ENCODE measurements around the gene ADGRF1. TPM values are rescaled to one million over a fixed set of nuclear protein-coding genes. Genes with fewer than 3 reads are reported as not detected.

Gene ADGRF1
- total and polyA plus RNA-seq, 12 donors = not detected

DNA sequence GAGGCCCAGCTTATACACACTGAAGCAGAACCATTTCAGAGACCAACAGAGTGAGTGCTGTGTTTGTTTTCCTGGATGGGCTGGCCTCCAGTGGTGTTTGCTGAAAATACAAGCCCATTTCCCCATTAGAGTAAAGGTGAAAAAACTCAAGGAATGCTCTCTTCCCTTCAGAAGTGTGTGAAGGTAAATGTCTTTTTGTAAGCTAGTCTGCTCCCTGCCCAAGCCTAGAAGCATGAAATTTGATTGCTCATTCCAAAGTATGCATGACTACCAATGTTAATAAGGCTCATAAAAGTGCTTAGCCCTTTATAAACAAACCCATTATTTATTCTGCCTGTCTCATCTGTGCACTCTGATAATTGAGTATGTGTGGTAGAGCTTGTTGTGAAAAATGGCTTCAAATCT, 59.1 kb downstream of the ADGRF1 start:
- intact Hi-C loops (cut with DNase I) = loop anchor here in 3 of 10 donors (10.0 kb wide), 2 partner anchors 78 to 88 kb away; no protein-coding TSS in a partner anchor

DNA sequence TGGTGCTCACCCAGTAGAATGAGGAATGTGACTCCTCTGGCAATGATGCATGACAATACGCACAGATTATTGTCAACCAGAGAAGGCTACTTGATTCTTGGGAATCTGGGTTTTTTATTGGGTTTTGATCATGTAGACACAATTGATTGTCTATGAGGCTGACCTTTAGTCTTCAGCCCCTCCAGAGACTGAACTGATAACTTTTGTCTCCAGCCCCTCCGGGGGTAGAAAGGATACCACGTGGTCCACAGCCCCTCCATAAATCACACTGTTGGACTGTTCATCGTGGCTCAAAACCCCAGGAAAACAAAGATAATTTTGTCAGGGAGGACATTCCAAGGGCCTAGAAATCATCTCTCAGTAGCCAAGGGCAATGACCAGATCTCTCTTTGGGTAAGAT, 62.9 kb downstream of the ADGRF1 start:
- no peaks in the 10 kb centered on the region for H3K9me3 ChIP-seq
- DNase-seq = no peak
- H3K4me3 ChIP-seq = no peak overlapping the region
- no peak for ATAC-seq
- no peaks in the 10 kb centered on the region for H3K27me3 ChIP-seq
- intact Hi-C loops (cut with DNase I) = loop anchor here in 1 of 10 donors (10.0 kb wide), 1 partner anchor 114 kb away; no protein-coding TSS in a partner anchor
- WGBS, 2 donors = 69 to 78% methylated on average over 4 of the region's 4 CpGs
- H3K4me1 ChIP-seq = peaks cover 0 to 11% (median 0%) of the 10 kb centered on the region in 9 donors
- TF ChIP-seq, protein P1, sequence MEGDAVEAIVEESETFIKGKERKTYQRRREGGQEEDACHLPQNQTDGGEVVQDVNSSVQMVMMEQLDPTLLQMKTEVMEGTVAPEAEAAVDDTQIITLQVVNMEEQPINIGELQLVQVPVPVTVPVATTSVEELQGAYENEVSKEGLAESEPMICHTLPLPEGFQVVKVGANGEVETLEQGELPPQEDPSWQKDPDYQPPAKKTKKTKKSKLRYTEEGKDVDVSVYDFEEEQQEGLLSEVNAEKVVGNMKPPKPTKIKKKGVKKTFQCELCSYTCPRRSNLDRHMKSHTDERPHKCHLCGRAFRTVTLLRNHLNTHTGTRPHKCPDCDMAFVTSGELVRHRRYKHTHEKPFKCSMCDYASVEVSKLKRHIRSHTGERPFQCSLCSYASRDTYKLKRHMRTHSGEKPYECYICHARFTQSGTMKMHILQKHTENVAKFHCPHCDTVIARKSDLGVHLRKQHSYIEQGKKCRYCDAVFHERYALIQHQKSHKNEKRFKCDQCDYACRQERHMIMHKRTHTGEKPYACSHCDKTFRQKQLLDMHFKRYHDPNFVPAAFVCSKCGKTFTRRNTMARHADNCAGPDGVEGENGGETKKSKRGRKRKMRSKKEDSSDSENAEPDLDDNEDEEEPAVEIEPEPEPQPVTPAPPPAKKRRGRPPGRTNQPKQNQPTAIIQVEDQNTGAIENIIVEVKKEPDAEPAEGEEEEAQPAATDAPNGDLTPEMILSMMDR (IDR thresholded peaks at IDR 0.05) = no peak
- H3K36me3 ChIP-seq = no peaks in the 10 kb centered on the region
- no peak overlapping the region for H3K27ac ChIP-seq

More for the DNA sequence above, 59.1 kb downstream of the ADGRF1 start:
- no peaks in the 10 kb centered on the region for H3K36me3 ChIP-seq
- ATAC-seq (peak in 1 of 8 donors; percentile 52), DNase-seq (no peak)
- H3K9me3 ChIP-seq = no peaks in the 10 kb centered on the region
- peaks cover 0 to 29% (median 3%) of the 10 kb centered on the region in 9 donors for H3K4me1 ChIP-seq
- H3K27me3 ChIP-seq = no peaks in the 10 kb centered on the region
- TF ChIP-seq, protein P1 (IDR thresholded peaks at IDR 0.05) = peak in 3 of 9 donors; percentile 16 to 43 (median 30)
- no peak overlapping the region for H3K4me3 ChIP-seq
- H3K27ac ChIP-seq = no peak overlapping the region

GRCh38 chr6:46974786-46975185, 67.3 kb downstream of the ADGRF1 start:
- 86 to 91% methylated on average over 1 of the region's 1 CpG for WGBS, 2 donors
- no peak for ATAC-seq
- Histone ChIP-seq H3K36me3 (no peaks in the 10 kb centered on the region), H3K27me3 (no peaks in the 10 kb centered on the region), H3K9me3 (no peaks in the 10 kb centered on the region), H3K4me1 (no peaks in the 10 kb centered on the region), H3K27ac (no peak overlapping the region), H3K4me3 (no peak overlapping the region)
- intact Hi-C loops (cut with DNase I) = loop anchor here in 1 of 10 donors (10.0 kb wide), 1 partner anchor 110 kb away; no protein-coding TSS in a partner anchor
- TF ChIP-seq, protein P1 (IDR thresholded peaks at IDR 0.05) = no peak
- DNase-seq = no peak

GRCh38 chr6:46973029-46973428, 69.1 kb downstream of the ADGRF1 start:
- TF ChIP-seq, protein P1 (IDR thresholded peaks at IDR 0.05) = no peak
- H3K4me1 ChIP-seq = no peaks in the 10 kb centered on the region
- H3K36me3 ChIP-seq = no peaks in the 10 kb centered on the region
- no peaks in the 10 kb centered on the region for H3K9me3 ChIP-seq
- no peak overlapping the region for H3K27ac ChIP-seq
- DNase-seq (no peak), ATAC-seq (no peak)
- intact Hi-C loops (cut with DNase I) = loop anchor here in 1 of 10 donors (10.0 kb wide), 1 partner anchor 108 kb away; no protein-coding TSS in a partner anchor
- 57 to 60% methylated on average over 2 of the region's 2 CpGs for WGBS, 2 donors
- no peaks in the 10 kb centered on the region for H3K27me3 ChIP-seq
- H3K4me3 ChIP-seq = no peak overlapping the region

Measured in heart right ventricle (tissue), 16 donors.